Prostate gland (tissue), 2 donors: ENCODE data around the gene DOCK3. TPM values are rescaled to one million over a fixed set of nuclear protein-coding genes. Genes with fewer than 3 reads are reported as not detected.

Source experiments
- DNase-seq: peaks from one replicate; pipeline ENCODE4 v3.0.0-alpha.2; 2019; ENCODE audit warnings: low spot score
- H3K27ac ChIP-seq, 2 donors: fragments of 200-600 bp; sonication (generic); 2 replicates each; pipeline ENCODE4 v1.5.1; 2017 to 2019
- H3K27me3 ChIP-seq: fragments of 200-600 bp; sonication (generic); replicated peaks from 2 replicates; pipeline ENCODE4 v1.5.1; 2019; ENCODE audit not compliant: insufficient read depth
- H3K36me3 ChIP-seq, 2 donors: fragments of 200-600 bp; sonication (generic); 1 replicate in 1 of 2; 2 replicates in 1 of 2; pipeline versions ENCODE4 v1.5.1 to v1.8.1; 2017 to 2019
- H3K4me1 ChIP-seq: fragments of 200-600 bp; sonication (generic); replicated peaks from 2 replicates; pipeline ENCODE4 v1.5.1; 2019
- H3K4me3 ChIP-seq, 2 donors: fragments of 200-600 bp; sonication (generic); 2 replicates each; pipeline ENCODE4 v1.5.1; 2017 to 2019
- H3K9me3 ChIP-seq: fragments of 200-600 bp; sonication (generic); 2 replicates; pipeline ENCODE4 v1.5.1; 2017
- POLR2A ChIP-seq: fragments of 450-650 bp; IDR thresholded peaks from one replicate; pipeline ENCODE4 v1.6.1; 2016; ENCODE audit warnings: antibody characterized with exemption, mild to moderate bottlenecking
- POLR2AphosphoS5 ChIP-seq: sonication (generic); formaldehyde crosslinking; IDR thresholded peaks from one replicate; pipeline ENCODE4 v1.6.1; 2017; ENCODE audit warnings: antibody characterized with exemption
- WGBS: methylation state at CpG from one replicate; pipeline ENCODE4 v1.1.5; 2018; 5-methylcytosine and 5-hydroxymethylcytosine counted together
- intact Hi-C: fragments of 100-400 bp; cut with DNase I; formaldehyde crosslinking; loops from one replicate; pipeline ENCODE4 v1.14.2; 2022
- total RNA-seq, 2 donors: library from RNA; depleted of rRNA; stranded (reverse); fragments of >200 nt; gene quantifications; one replicate each; pipeline ENCODE4 v1.1.0, GENCODE V29; 2016
- TF ChIP-seq, protein P1 (sequence below), 4 experiments: fragments of 200-600 bp in 2 of 4; fragments of 450-650 bp in 2 of 4; sonication (generic) in 2 of 4; IDR thresholded peaks; 1 replicate in 3 of 4; 2 replicates in 1 of 4; pipeline ENCODE4 v1.5.1; 2016 to 2019; ENCODE audit warnings: antibody characterized with exemption in 4 of 4, mild to moderate bottlenecking in 2 of 4, moderate library complexity in 2 of 4

The DOCK3 gene
- total RNA-seq, 2 donors from 2014 or later, result 0.36 to 6.3 TPM

DNA sequence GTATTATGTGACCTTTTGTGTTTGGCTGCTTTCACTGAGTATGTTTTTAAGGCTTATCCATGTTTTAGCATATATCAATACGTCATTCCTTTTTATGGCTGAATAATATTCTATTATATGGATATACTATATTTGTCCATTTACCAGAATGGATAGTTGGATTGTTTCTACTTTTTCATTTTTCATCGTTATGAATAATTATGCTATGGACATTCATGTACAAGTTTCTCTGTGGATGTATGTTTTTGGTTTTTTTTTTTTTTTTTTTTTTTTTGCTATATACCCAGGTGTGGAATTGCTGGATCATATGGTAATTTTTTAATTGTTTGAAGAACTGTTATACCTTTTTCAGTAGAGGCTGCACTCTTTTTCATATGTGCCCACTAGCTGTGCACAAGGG is 23.5 kb downstream of the DOCK3 start:
- H3K36me3 ChIP-seq, result no peaks in the 10 kb centered on the region
- TF ChIP-seq POLR2A (no peak), POLR2AphosphoS5 (no peak)
- TF ChIP-seq, protein P1, sequence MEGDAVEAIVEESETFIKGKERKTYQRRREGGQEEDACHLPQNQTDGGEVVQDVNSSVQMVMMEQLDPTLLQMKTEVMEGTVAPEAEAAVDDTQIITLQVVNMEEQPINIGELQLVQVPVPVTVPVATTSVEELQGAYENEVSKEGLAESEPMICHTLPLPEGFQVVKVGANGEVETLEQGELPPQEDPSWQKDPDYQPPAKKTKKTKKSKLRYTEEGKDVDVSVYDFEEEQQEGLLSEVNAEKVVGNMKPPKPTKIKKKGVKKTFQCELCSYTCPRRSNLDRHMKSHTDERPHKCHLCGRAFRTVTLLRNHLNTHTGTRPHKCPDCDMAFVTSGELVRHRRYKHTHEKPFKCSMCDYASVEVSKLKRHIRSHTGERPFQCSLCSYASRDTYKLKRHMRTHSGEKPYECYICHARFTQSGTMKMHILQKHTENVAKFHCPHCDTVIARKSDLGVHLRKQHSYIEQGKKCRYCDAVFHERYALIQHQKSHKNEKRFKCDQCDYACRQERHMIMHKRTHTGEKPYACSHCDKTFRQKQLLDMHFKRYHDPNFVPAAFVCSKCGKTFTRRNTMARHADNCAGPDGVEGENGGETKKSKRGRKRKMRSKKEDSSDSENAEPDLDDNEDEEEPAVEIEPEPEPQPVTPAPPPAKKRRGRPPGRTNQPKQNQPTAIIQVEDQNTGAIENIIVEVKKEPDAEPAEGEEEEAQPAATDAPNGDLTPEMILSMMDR (IDR thresholded peaks at IDR 0.05), result no peak
- no peaks in the 10 kb centered on the region for H3K9me3 ChIP-seq
- H3K4me3 ChIP-seq, result no peak overlapping the region
- no peaks in the 10 kb centered on the region for H3K4me1 ChIP-seq
- 100% methylated on average over 2 of the region's 2 CpGs for WGBS
- H3K27ac ChIP-seq, result no peak overlapping the region
- no peak for DNase-seq
- intact Hi-C loops, result no loop called here
- H3K27me3 ChIP-seq, result no peaks in the 10 kb centered on the region

DNA sequence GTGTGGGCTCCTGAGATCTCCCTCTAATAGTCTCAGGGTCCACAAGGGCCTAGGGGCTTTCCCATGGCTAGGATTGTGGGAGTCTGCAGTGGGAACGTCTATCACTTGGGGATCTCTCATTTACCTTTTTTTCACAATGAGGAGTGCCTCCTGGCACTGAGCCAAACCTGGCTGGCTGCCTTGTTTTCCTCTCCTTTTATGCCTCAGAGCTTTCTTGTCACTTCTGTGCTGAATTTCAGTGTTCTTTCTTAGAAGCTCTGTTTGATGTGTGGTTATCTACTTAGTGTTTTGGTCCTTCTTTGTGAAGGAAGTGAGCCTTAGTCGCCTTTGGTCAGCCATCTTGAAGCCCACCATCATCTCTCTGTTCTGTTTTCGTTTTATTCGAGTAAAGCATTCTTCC is 33.9 kb downstream of the DOCK3 start:
- intact Hi-C loops, result no loop called here
- TF ChIP-seq, protein P1 (IDR thresholded peaks at IDR 0.05), result no peak
- no peak for TF ChIP-seq POLR2A
- no peak for TF ChIP-seq POLR2AphosphoS5
- H3K36me3 ChIP-seq, result no peaks in the 10 kb centered on the region
- no peak overlapping the region for H3K4me3 ChIP-seq
- H3K27me3 ChIP-seq, result no peaks in the 10 kb centered on the region
- WGBS, result 27% methylated on average over 4 of the region's 4 CpGs
- H3K4me1 ChIP-seq, result no peaks in the 10 kb centered on the region
- H3K27ac ChIP-seq, result no peak overlapping the region
- DNase-seq, result no peak
- H3K9me3 ChIP-seq, result no peaks in the 10 kb centered on the region

DNA sequence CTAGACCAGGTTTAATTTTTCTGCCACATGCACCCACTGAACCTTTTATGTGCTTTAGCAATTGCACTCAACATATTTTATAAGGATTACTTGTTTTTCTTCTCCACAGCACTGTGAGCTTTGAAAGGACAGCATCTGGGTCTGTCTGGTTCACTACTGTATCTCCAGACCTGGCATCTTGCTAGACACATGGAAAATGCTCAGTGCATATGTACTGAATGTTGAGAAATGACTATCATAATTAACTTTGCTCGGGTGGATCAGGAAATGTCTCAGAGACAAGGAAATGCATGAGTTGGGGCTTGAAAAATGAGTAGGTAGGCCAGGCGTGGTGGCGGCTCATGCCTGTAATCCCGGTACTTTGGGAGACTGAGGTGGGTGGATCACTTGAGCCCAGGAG is 40.2 kb downstream of the DOCK3 start:
- DNase-seq, result no peak
- no peaks in the 10 kb centered on the region for H3K9me3 ChIP-seq
- no peaks in the 10 kb centered on the region for H3K36me3 ChIP-seq
- no peak overlapping the region for H3K4me3 ChIP-seq
- 65% methylated on average over 4 of the region's 4 CpGs for WGBS
- no peak overlapping the region for H3K27ac ChIP-seq
- TF ChIP-seq, protein P1 (IDR thresholded peaks at IDR 0.05), result no peak
- TF ChIP-seq POLR2AphosphoS5 (no peak), POLR2A (no peak)
- H3K27me3 ChIP-seq, result no peaks in the 10 kb centered on the region
- intact Hi-C loops, result no loop called here
- H3K4me1 ChIP-seq, result no peaks in the 10 kb centered on the region

DNA sequence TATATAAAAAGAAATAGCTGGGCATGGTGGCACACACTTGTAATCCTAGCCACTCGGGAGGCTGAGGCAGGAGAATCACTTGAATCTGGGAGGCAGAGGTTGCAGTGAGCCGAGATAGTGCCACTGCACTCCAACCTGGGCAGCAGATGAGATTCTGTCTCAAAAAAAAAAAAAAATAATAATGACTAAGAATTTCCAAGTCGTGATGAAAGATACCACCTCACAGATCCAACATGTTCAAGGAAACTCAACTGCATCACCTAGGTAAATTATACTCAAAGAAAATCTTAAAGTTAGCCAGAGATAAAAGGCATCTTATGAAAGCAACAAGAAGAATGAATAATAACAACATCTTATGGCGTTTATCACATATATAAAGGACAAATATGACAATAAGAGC is 50.1 kb downstream of the DOCK3 start:
- Histone ChIP-seq H3K27ac (no peak overlapping the region), H3K36me3 (no peaks in the 10 kb centered on the region), H3K4me3 (no peak overlapping the region), H3K9me3 (no peaks in the 10 kb centered on the region), H3K27me3 (no peaks in the 10 kb centered on the region), H3K4me1 (no peaks in the 10 kb centered on the region)
- intact Hi-C loops, result no loop called here
- DNase-seq, result no peak
- no peak for TF ChIP-seq POLR2AphosphoS5
- no peak for TF ChIP-seq POLR2A
- TF ChIP-seq, protein P1 (IDR thresholded peaks at IDR 0.05), result no peak
- WGBS, result 87% methylated on average over 4 of the region's 4 CpGs

DNA sequence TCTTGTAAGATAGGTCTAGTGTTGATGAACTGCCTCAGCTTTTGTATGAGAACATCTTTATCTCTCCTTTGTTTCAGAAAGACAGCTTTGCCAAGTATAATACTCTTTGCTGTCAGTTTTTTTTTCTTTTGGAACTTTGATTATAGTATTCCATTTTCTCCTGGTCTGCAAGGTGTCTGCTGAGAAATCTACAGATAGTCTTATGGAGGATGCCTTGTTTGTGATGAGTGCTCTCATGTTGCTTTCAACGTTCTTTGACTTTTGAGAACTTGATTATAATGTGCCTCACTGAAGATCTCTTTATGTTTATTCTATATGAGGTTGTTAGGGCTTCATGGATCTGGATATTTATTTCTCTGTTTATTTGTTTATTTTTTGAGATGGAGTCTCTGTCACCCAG is 60.3 kb downstream of the DOCK3 start:
- WGBS, result 0% methylated on average over 1 of the region's 1 CpG
- Histone ChIP-seq H3K4me3 (no peak overlapping the region), H3K27me3 (no peaks in the 10 kb centered on the region), H3K4me1 (no peaks in the 10 kb centered on the region), H3K9me3 (no peaks in the 10 kb centered on the region), H3K27ac (no peak overlapping the region), H3K36me3 (no peaks in the 10 kb centered on the region)
- intact Hi-C loops, result no loop called here
- TF ChIP-seq, protein P1 (IDR thresholded peaks at IDR 0.05), result no peak
- TF ChIP-seq POLR2AphosphoS5 (no peak), POLR2A (no peak)
- no peak for DNase-seq
